H1 (cell line): Measurements from ENCODE around the gene ZBTB2. TPM values are rescaled to one million over a fixed set of nuclear protein-coding genes. Genes with fewer than 3 reads are reported as not detected.

ENCODE experiments used
- BRCA1 ChIP-seq: IDR thresholded peaks from 2 replicates; pipeline ENCODE4 v1.6.1; 2012; ENCODE audit warnings: low read depth, low read length, improper control_type of control experiment
- EP300 ChIP-seq, 2 experiments: IDR thresholded peaks; 1 replicate in 1 of 2; 2 replicates in 1 of 2; pipeline ENCODE4 v1.6.1; 2011 to 2012; ENCODE audit warnings: low read depth in 2 of 2, low read length in 2 of 2, mild to moderate bottlenecking in 2 of 2, borderline replicate concordance in 1 of 2, inconsistent platforms in 1 of 2, moderate library complexity in 1 of 2
- NRF1 ChIP-seq: IDR thresholded peaks from 2 replicates; pipeline ENCODE4 v1.6.1; 2011; ENCODE audit warnings: mild to moderate bottlenecking, low read depth, low read length, improper control_type of control experiment
- POLR2AphosphoS5 ChIP-seq: IDR thresholded peaks from 2 replicates; pipeline ENCODE4 v1.6.1; 2011; ENCODE audit warnings: low read depth, low read length
- TAF1 ChIP-seq: IDR thresholded peaks from 2 replicates; pipeline ENCODE4 v1.6.1; 2011; ENCODE audit warnings: mild to moderate bottlenecking, low read depth, low read length
- TBP ChIP-seq: IDR thresholded peaks from 2 replicates; pipeline ENCODE4 v1.6.1; 2011; ENCODE audit warnings: low read depth, low read length, improper control_type of control experiment
- polyA plus RNA-seq, 7 experiments: library from polyadenylated mRNA; depleted of rRNA in 3 of 7; stranded (reverse) in 5 of 7; unstranded in 2 of 7; fragments of >200 nt in 5 of 7; fragments of 200-250 nt in 2 of 7; gene quantifications; 1 replicate in 5 of 7; 2 replicates in 1 of 7; 4 replicates in 1 of 7; pipeline versions ENCODE4 v1.2.1 to v1.2.3, GENCODE V29; 2011 to 2013; ENCODE audit warnings: missing spikeins in 2 of 7, mixed read lengths in 2 of 7
- total RNA-seq: library from RNA; stranded (reverse); fragmentation: NEBNext Ultra II Directional; extraction: Animal tissue kit (Norgen Biotek cat#: 25700); gene quantifications from 2 replicates; pipeline ENCODE4 v1.2.1, GENCODE V29; 2021
- TF ChIP-seq, protein P1 (sequence below): IDR thresholded peaks from 2 replicates; pipeline ENCODE4 v1.6.1; 2012; ENCODE audit warnings: inconsistent platforms

Gene ZBTB2
- total and polyA plus RNA-seq, 2 of the 8 experiments (the other 6 are each of a cell fraction or from before 2014, with no cell fraction given) = 16.1 to 23.7 TPM

DNA sequence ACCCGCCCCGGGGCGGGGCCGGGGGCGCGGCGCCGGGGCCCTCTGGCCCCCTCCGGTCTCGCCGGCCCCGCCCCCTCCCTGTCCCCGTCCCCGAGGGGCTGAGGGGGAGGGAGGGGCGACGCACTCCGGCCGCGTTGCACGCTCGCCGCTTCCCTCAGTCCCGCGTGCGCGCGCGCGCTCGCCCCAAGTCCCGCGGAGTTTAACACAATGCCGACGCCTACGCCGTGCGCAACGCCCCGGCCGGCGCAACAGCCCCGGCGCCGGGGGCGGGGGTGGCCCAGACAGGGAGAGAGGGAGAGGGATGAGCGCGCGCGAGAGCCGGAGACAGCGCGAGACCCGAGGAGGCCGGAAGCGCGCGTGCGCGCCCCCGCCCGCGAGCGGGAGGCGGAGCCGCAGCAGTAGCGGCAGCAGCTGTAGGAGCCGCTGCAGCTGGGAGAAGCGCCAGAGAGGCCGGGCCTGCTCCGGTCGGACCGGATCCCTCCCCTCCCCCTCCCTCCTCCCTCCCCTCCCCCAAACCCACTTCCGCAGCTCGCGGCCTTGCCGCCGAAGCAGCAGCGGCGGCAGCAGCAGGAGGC, 996 bp downstream of the ZBTB2 start (continued):
- TF ChIP-seq EP300 (IDR thresholded peaks at IDR 0.05; ENCODE audit: borderline replicate concordance in 1 of 2, low read depth in 2 of 2, low read length in 2 of 2) (no peak; a peak in 1 of 3 replicates), BRCA1 (peak; percentile 93), TBP (peak; percentile 80), NRF1 (peak; percentile 53), TAF1 (peak; percentile 84), POLR2AphosphoS5 (peak; percentile 90; the same call in 1 of the 2 replicates)
- TF ChIP-seq, protein P1, sequence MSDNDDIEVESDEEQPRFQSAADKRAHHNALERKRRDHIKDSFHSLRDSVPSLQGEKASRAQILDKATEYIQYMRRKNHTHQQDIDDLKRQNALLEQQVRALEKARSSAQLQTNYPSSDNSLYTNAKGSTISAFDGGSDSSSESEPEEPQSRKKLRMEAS = peak; percentile 52; the same call in 1 of the 2 replicates
